ENCODE data around the gene CUL4B.

DNA sequence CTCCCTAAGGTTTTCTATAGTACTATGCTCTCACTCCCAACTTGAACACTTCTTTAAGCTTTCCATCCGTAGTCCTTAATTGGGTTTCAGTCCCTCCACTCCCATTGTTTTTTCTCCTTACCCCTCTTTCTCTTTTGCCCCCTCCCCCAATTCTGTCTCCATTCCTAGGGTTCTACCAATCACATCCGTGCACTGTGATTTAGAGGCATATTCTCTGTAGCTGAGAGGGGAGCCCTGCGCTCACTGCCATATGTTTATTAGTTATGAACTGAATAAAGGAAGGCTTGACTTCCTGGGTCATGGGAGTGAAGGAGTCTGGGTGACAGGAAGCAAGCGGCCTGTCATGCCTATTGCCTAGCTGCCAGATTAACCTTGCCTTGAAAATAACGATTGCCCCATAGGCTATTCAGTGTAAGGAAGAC, 43.6 kb upstream of the CUL4B start:
- TF ChIP-seq, protein P1, sequence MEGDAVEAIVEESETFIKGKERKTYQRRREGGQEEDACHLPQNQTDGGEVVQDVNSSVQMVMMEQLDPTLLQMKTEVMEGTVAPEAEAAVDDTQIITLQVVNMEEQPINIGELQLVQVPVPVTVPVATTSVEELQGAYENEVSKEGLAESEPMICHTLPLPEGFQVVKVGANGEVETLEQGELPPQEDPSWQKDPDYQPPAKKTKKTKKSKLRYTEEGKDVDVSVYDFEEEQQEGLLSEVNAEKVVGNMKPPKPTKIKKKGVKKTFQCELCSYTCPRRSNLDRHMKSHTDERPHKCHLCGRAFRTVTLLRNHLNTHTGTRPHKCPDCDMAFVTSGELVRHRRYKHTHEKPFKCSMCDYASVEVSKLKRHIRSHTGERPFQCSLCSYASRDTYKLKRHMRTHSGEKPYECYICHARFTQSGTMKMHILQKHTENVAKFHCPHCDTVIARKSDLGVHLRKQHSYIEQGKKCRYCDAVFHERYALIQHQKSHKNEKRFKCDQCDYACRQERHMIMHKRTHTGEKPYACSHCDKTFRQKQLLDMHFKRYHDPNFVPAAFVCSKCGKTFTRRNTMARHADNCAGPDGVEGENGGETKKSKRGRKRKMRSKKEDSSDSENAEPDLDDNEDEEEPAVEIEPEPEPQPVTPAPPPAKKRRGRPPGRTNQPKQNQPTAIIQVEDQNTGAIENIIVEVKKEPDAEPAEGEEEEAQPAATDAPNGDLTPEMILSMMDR (IDR thresholded peaks at IDR 0.05): no peak
- TF ChIP-seq POLR2A (IDR thresholded peaks at IDR 0.05) (peak; percentile 42), EP300 (IDR thresholded peaks at IDR 0.05; ENCODE audit: low read depth) (no peak), POLR2AphosphoS5 (IDR thresholded peaks at IDR 0.05) (peak in 2 of 3 donors; percentile 5 to 57)

All from transverse colon (tissue), 4 donors.